Measurements from ENCODE around the gene NKAIN4.
A peak's percentile ranks its signal among the peaks of the same experiment; 100 is the strongest.

The NKAIN4 gene

GRCh38 chr20:63260521-63260920 lies 6.3 kb upstream of the NKAIN4 start:
- DNase-seq: no peak
- peaks cover 5% of the 10 kb centered on the region for H3K9me3 Mint-ChIP-seq
- no peak overlapping the region for H3K27ac Mint-ChIP-seq
- peaks cover 6% of the 10 kb centered on the region for H3K36me3 Mint-ChIP-seq (ENCODE audit: low read depth)
- peaks cover 87% of the 10 kb centered on the region for H3K4me1 Mint-ChIP-seq
- peaks cover 19% of the 10 kb centered on the region for H3K27me3 Mint-ChIP-seq (ENCODE audit: low read depth, poor library complexity)
- no peak overlapping the region for H3K4me3 Mint-ChIP-seq
- no peak for TF ChIP-seq CTCF (IDR thresholded peaks at IDR 0.05)

DNA sequence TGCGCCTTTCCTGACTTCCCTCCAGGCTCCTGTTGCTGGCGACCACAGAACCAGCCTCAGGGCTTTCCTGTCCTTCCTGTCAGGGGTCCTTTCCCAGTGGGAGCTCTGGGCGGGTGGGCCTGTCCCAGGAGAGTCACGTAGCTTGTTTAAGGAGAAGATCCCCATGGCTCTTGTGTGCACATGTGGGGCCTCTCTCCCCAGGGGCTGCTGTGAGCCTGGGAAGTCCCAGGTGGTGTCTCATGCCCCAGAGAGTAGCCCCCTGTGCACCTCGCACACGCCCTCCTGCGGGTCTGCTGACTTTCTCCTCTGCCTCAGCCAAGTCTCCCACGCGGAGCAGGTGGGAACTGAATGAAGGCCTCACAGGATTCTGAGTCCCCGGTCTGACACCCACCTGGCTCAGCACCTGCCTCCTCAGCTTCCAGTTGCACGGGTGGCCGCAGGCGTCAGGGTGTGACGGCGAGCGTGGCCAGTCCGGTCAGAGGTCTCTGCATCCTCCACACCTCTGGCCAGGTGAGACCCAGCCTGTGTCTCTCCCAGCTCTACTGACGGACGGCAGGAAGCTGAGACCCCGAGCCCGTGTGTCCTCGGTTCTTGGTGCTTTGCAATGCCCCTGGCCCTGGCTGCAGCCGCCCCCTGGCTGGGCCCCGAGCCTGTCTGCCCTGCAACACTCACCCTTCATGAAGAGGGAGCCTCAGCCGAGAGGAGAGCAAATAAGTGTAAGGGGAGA lies 5.6 kb upstream of the NKAIN4 start:
- no peak overlapping the region for H3K27ac Mint-ChIP-seq
- H3K4me1 Mint-ChIP-seq: peaks cover 90% of the 10 kb centered on the region
- no peak overlapping the region for H3K4me3 Mint-ChIP-seq
- peaks cover 5% of the 10 kb centered on the region for H3K9me3 Mint-ChIP-seq
- H3K36me3 Mint-ChIP-seq (ENCODE audit: low read depth): peaks cover 6% of the 10 kb centered on the region
- peaks cover 25% of the 10 kb centered on the region for H3K27me3 Mint-ChIP-seq (ENCODE audit: low read depth, poor library complexity)
- TF ChIP-seq CTCF (IDR thresholded peaks at IDR 0.05): no peak
- no peak for DNase-seq

- Mint-ChIP-seq H3K9me3 (peaks cover 5% of the 10 kb centered on the region), H3K27me3 (ENCODE audit: low read depth, poor library complexity) (peaks cover 31% of the 10 kb centered on the region), H3K4me1 (peaks cover 83% of the 10 kb centered on the region), H3K36me3 (ENCODE audit: low read depth) (peaks cover 6% of the 10 kb centered on the region), H3K27ac (no peak overlapping the region), H3K4me3 (no peak overlapping the region)
- TF ChIP-seq CTCF (IDR thresholded peaks at IDR 0.05): no peak
- DNase-seq: no peak
Observed at GRCh38 chr20:63258781-63259180, 4.5 kb upstream of the NKAIN4 start.

DNA sequence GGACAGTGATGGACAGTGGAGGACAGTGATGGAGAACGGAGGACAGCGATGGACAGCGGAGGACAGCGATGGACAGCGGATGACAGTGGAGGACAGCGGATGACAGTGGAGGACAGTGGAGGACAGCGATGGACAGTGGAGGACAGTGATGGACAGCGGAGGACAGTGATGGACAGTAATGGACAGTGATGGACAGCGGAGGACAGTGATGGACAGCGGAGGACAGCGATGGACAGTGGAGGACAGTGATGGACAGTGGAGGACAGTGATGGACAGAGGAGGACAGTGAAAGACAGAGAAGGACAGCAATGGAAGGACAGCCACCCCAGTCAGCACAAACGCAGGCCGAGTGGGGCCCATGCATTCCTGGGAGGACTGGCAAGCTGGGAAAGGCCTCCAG lies 3.4 kb upstream of the NKAIN4 start:
- Mint-ChIP-seq H3K36me3 (ENCODE audit: low read depth) (peaks cover 6% of the 10 kb centered on the region), H3K4me3 (no peak overlapping the region), H3K4me1 (peaks cover 81% of the 10 kb centered on the region), H3K27ac (no peak overlapping the region), H3K27me3 (ENCODE audit: low read depth, poor library complexity) (peaks cover 43% of the 10 kb centered on the region), H3K9me3 (peaks cover 5% of the 10 kb centered on the region)
- no peak for TF ChIP-seq CTCF (IDR thresholded peaks at IDR 0.05)
- DNase-seq: no peak

GRCh38 chr20:63256954-63257353 lies 2.7 kb upstream of the NKAIN4 start:
- peak overlapping the region; percentile 31 for H3K4me3 Mint-ChIP-seq
- H3K36me3 Mint-ChIP-seq (ENCODE audit: low read depth): peaks cover 6% of the 10 kb centered on the region

More at GRCh38 chr20:63256954-63257353, 2.7 kb upstream of the NKAIN4 start:
- no peak for TF ChIP-seq CTCF (IDR thresholded peaks at IDR 0.05)
- Mint-ChIP-seq H3K27me3 (ENCODE audit: low read depth, poor library complexity) (peaks cover 49% of the 10 kb centered on the region), H3K9me3 (peaks cover 5% of the 10 kb centered on the region), H3K27ac (no peak overlapping the region), H3K4me1 (peaks cover 78% of the 10 kb centered on the region)
- no peak for DNase-seq

All from nephron progenitor cell (in vitro differentiated cells).